HG03025 (cell line): ENCODE results near the gene STIMATE.

ENCODE experiments used
- ATAC-seq: cut with Tn5 transposase; IDR thresholded peaks from one replicate; pipeline ENCODE4 v1.9.1; 2021; ENCODE audit warnings: mild to moderate bottlenecking, moderate library complexity; ENCODE audit not compliant: unreplicated experiment, low FRiP score

The STIMATE gene

DNA sequence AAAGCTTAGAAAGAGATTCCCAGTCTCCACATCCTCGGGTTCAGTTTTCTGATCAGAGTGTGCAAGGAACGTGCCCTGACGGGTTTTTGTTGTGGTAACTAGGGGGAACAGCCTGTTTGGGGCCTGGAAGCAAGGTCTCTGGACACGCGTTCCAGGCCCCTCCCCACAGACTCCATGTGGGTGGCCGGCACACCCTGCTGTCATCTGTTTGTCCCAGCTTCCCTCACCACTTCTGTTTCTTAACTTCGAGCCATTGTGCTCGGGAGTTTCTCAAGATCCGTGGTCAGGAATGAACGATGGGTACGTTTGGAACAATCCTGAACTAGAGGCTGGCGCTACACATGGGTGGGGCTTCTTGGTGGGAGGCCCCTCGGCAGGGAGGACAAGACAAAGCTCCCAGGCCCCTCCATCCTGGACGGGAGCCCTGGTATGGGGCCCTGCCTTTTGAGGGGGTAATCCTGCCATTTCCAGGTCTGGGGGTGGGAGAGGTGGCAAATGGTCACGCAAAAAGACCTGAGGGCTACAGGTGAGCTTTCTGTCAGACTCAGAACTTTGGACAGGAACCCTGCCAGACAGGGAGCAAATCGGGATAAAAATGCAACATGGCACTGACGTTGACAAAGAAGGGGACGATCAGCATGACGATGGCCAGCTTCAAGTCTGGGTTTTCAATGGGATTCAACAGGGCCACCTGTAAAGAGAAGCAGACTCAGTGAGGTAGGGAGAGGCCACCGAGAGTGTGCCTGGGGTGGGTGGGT is 54.1 kb downstream of the STIMATE start:
- no peak for ATAC-seq

DNA sequence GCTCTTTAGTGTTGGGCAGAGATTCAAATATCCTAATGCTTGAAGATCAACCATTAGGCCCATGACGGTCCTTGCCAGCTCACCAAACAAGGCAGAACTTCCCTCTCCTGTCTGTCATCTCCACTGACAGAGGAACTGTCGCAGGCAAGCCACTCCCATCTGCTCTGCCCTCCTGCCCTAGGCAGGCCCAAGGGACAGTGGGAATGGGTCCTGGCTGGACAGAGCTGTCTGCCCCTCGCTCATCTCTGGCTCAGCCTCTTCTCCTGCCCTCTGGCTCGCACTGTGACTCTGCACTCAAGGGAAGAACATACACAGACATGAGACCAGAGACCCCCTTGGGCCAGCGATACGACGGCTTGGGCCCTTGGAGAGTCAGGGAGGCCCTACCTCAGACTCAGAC is 54.9 kb downstream of the STIMATE start:
- ATAC-seq, result no peak

DNA sequence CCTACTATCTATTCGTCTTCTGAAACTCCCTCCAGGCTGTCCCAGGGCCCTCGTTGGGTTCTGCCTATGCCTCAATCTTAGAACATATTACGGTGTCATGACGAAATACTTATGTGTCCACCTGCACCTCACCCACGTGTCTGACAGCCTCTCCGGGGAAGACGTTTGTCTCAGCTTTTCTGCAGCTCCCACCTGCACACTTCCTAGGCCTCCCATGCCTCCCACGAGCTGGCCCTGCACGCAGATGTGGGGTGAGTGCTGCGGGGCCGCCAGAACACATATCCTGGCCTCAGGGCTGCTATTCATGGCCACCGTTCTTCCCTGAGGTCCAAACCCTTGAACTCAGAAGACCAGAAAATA is 55.4 kb downstream of the STIMATE start:
- ATAC-seq, result no peak

DNA sequence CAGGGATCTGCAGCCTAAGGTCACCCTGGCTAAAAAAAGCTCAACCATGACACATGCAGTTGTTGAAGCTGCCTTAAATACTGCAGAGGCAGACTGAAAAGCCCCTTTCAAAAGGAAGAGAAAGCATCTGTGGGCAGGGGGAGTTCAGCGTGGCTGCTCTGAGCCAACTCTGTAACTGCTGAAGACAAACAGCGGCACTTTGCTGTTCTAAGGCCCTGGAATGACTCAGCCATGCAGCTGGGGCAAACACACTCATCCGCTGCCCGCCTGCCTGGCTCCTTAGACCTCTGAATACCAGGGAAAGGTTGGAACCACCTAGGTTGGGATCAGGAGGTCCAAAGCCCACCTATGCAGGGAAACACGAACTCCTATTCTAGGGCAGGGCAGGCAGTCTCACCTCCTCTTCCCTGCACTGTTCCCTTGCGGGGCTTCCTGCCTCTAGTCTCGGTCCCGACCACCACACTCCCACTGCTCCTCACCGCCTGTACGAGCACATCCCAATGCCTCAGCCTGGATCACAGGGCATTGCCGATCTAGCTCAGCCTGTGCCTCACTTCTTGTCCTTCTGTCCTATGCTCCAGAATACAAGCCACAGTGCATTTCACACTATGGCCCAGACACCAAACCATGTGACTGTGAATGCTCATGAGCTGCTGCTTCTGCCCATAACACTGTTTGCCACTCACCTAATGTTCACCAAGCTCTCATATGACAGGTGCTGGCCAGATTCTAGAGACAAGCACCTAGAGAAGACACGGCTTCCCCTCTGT is 56.0 kb downstream of the STIMATE start:
- ATAC-seq, result no peak

DNA sequence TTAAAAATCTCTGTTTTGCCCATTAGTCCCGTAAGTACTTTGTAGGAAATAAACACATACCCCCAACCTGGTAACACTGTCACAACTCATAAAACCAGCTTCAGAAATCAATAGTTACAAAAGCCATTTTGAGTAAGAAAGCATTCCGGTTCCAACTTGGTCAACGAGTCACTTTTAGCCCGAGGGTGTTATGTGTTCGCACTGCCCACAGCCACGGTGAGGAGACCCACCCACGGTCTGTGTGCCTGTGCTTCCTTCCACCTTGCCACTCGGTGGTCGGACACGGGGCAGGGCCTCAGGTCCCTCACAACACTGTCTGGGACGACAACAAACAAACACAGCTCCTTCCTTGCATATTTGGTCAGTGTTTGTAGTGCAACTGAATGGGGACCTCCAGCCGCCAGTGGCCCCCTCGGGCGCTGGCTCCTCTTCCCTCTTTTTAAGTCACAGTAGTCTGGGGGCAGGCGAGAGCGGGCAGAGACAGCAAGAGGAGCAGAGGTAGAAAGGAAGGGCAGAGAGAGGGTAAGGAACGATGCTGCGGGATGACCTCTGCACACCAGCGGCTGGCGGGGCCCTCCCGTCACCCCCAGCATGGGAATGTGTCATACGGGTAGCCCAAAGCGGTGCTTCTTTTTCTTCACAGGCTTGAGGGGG is 57.3 kb downstream of the STIMATE start:
- ATAC-seq, result no peak

DNA sequence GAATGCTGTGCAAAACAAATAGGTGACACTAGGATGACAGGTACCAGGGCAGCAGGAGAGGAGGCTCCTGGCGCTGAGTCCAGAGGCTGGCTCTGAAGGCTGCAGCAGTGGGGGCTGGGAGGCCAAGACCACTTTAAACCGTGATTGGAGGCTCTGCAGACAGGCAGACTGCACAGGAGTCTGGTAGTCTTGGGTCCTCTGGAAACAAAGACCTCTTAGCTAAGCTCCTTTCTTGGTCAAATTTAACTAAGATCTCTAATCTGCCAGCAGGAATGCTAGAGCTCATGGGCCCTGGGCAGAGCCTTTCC is 58.1 kb downstream of the STIMATE start:
- no peak for ATAC-seq

DNA sequence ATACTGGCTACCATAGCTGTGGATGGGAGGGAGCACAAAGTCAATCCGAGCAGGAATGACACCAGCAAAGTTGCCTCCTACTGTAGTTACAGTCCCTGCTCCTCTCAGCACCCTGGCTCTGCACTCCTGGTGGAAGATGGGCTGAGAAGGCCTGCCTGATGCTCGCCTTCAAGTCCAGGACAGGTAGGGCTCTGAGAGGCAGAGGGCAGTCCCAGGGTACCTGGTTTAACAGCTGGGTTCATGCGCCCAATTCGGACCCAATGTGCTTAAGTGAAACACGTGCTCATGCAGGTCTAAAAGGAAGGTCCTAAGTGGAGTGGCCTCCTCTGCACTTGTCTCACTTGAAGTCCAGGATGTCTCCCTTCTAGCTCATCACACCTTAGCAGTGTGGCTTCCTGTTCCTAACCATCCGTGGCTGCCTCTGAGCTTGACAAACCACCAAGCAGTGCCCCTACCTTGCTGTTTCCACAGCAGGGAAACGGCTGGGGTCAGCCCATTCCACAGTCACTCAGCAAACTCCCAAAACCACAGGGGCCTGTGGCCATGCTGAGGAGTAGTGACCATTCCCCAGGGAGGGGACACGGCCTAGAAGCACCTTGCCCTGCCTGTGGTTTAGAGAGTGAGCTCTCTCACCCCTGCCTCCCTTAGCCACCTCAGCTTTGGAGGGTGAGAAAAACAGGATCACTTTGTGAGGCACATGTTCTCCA is 58.6 kb downstream of the STIMATE start:
- no peak for ATAC-seq

DNA sequence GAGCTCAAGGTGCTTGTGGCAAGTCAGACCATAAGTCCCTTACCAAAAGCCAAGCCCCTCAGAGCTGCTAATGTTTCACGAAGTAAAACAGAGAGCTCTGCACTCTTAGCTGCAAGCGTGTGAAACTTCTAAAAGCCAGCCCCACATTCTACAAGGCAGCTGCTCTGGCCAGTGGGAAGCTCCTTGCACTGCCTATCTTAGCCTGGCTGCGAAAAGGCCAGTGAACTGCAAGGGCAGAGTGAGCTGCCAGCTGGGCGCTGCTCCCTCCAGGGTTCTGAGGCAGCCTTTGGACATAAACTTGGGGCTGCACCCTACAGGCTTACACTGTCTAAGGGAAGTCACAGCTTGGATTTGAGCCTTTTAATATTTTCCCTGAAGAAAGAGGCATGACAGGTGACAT is 60.4 kb downstream of the STIMATE start:
- no peak for ATAC-seq

DNA sequence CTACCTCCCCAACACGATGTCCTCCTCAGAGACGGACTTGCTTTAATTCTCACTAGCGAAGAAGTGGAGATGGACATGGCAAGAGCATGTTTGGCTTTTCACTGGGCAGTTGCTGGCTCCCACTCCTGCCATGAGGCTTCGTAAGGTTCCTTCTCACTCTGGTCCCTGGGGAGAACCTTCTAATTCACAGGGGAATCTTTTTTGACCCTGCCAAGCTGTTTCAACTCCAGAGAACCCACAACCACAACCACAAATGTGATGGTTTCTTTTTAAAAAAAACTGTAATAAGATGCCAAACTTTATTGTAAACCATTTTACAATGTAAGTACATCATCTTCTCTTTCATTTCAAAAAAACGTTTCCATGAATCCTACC is 60.9 kb downstream of the STIMATE start:
- ATAC-seq, result no peak

DNA sequence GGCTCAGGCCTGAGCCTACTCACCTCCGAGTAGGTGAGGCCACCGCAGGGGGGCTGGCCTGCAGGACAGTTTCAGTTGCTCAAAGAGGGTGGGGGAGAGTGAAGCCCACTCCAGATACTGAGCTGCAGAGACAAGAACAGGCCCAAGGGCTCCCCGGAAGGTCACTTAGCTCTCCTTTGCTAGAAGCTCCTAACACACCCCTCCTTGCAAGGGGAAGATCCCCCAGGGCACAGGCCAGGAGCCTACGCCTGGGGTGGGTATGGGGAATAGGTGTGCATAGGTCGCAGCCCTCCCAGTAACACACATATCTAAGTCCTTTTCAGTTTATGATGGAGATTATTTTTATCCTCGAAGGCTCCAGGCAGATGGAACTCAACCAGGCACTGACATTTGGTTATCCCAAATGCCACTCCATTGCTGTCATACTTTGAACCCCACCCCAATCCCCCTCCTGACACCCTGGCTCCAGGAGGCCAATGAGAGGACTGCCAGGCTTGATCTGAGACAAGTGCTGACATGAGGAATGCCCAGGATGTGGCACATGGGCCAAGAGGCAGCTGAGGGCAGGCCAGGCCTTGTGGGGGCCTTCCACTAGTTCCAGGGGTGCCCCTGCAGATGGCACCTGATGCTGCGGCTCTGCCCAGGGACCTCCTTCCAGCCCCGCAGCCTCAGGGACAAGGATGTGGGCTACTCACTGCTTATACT is 61.4 kb downstream of the STIMATE start:
- no peak for ATAC-seq

DNA sequence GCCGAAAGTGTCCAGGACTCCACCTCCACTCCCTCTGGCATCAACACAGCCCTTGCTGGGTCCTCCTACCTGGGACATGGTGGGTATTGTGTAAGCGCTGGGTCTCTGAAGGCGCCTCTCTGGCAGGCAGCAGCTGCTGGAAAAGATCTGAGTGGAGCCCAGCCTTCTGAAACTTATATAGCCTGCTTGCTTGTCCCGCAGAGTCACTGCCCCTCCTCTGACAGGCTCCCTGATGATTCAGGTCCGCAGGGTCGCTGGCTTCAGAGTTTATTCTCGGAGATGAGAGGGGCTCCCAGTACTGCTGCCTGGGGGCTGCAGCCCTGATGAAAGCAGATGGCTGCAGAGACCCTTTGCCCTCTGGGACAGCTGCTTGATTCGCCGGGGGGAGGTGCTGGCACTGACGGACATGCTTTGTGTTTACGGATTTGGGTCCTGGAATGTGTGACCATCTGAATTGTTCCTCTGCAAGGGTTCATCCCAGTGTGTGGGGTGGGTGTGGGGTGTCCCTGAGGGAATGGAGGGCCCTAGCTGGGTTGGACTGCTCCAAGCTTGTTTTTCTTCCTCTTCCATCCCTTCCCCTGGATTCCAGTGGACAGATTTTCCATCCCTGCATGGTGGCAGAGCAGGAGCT is 62.4 kb downstream of the STIMATE start, which contains the start of gene MUSTN1:
TSS of gene MUSTN1 (minus strand) at position 149 of the 631 bp plus-strand sequence. CDS start at position 78, 71 bp downstream.
- ATAC-seq, result no peak

DNA sequence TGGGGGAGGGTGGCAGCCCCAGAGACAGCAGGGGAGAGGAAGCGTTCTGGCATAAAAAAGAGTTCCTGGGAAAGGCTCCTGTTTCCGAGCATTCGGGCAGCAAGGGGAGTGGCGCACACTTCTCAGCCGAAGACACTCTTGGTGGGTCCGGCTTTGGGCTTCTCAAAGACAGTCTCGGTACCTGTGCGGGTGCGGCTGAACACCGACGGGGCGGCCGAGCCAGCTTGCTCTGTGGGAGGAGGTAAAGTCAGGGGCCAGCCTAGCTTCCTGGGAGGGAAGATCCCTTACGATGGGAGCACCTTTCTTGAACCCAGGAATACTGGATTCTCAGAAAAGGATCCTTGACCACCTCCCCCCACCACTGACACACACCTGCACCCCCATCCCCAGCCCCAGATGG is 64.1 kb downstream of the STIMATE start:
- ATAC-seq, result no peak

DNA sequence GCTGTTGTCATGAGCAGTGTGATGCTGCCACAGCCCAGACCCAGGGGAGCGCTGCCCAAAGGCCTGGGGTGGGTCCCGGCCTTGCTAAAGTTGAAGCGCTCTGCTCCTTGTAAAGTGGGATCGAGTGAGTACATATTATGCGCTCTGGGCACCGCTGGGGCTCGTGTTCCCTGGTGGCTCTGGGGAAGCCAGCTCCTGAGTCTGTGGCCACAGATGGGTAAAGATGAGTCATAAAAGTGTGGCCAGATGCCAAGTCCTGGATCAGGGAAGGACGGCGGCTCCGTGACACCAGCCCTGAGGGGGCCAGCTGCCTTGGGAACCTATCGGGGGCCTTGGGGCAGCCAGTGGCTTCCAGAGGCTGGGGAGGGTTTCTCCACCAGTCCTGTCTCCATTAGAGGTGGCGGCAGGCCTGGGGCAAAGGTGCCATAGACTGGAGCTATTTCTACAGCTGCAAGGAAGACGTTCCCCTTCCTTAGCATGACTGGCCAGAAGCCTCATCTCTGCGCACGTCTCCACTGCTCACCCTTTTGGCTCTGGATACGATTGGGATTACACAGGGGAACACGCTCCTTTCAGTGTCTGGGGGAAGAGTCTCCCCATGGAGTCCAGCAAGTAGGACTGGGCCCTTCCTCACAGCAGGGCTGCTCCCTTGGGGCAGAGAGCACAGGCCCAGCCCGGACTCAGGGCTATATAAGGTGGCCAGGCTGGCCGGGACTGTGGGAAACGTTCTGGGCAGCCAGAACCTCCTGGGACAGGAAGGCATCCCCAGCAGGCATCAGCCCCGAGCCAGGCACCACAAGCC is 65.6 kb downstream of the STIMATE start:
- ATAC-seq, result no peak

DNA sequence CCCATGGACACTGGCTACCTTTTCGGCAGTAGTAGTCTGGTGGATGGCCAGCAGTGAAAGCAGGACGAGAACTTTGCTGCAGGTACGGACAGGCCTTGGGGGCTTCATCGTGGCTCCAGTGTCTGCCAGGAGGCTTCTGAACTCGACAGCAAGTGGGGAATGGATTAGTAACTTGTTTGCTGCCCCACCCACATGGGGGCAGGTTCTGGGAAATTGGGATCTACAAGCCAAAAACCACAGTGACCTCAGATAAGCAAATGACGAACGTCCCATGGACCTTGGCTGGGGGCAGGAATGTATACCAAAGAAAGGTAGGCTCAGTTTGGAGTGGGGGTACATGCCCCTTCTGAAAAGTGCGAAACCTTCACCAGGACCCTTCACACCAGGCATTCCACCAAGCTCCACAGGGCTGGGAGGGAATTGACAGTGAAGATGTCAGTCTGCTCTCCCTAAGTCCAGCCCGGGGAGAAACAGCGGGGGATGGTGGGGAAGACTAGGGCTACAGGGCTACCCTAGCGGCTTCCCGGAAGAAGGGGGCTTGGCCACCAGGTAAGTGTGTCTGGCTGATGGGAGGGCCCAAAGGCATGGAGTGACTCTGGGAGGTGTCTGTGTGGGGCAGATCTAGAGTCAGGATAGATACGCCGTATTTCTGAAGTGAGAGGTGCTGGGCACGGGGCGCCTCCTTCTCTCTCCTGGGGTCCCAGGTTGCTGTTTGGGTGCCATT is 66.7 kb downstream of the STIMATE start, which contains the start of gene ITIH4:
TSS of gene ITIH4 (minus strand) at position 138 of the 724 bp plus-strand sequence. CDS start at position 108, 30 bp downstream.
- ATAC-seq, result no peak

DNA sequence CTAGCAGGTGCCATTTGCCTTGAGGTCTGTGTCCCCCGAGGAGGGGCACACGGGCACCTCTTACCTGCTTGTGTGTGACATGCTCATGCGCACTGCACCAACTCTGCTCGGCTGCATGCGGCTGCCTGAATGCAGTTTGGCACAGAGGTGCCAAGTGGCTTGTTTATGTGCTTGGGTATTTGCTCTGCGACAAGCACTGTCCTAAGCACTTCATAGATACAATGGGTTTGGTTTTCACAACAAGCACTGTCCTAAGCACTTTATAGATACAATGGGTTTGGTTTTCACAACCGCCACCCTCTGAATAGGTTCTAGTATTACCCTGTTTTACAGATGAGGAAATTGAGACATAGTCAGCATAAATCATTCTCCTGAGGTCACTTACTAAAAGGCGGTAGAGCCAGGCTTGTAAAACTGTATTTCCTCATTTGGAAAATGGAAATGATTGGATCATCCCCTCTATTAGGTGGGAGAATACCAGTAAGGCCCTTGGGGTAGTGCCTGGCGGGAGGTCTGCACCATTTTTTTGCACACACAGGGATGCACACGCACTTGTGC is 67.4 kb downstream of the STIMATE start:
- ATAC-seq, result no peak

DNA sequence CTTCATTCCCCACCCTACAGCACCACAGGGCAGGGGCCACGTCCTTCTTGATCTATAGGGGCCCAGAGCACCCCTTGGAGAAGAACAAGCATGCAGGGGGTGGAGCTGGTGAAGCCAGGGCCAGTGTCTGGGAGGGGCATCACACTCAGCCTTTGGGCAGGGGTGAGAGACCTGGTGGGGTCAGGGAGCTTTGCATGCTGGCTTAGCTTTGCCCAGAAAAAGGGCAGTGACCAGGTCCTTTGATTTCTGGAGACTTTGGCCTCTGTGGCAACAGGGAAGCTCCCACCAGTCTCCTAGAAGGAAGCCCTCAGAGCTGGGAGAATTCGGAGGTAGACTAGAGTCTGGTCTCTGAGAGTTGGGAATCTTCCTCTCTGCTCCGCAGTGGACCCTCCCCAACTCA is 67.9 kb downstream of the STIMATE start:
- ATAC-seq, result no peak

DNA sequence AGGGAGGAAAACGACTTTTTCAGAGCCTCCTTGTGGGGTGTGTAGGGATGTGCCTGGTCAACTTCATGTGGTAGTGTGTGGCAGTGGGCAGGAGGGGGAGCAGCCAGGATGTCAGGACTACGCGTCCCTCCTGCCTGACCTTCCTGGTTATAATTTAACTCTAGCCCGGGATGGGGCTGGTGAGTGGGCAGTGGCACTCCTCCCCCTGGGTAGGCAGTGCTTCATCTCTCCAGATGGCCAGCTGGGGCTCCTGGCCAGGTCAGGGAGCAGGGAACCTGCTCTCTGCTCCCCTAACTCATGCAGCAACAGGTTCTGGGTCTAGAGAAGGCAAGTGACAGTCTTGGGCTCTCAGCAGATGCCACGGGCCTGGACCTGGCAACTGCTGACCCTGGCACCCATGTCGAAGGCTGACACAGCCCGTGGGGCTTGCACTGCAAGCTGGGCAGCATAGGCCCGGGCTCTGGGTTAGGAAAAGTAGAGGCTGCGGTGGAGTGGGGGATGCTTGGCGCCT is 69.4 kb downstream of the STIMATE start:
- no peak for ATAC-seq

DNA sequence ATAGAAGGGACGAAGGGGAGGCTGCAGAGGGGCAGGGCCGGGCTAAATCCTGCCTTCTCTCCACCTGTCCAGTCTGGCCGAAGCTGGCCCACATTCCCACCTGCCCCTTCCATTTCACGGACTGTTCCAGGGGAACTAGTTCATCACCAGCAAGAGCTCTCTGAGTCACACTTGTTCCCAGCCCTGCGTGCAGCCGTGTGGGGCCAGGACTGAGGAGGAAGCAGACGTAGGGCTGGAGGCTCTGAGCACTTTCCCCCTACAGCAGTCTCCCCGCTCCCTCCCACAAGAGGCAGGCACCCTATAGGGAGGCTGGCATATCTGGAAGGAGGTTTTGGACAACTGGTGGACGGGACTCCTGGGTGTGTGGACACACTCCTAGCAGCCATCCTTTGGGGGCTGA is 69.9 kb downstream of the STIMATE start:
- no peak for ATAC-seq
